Measurements from ENCODE around the gene FER1L5. TPM values are rescaled to one million over a fixed set of nuclear protein-coding genes. Genes with fewer than 3 reads are reported as not detected.
A peak's percentile ranks its signal among the peaks of the same experiment; 100 is the strongest.

Gene FER1L5
- under 0.01 and 1.5 TPM in 2 replicates for total RNA-seq

DNA sequence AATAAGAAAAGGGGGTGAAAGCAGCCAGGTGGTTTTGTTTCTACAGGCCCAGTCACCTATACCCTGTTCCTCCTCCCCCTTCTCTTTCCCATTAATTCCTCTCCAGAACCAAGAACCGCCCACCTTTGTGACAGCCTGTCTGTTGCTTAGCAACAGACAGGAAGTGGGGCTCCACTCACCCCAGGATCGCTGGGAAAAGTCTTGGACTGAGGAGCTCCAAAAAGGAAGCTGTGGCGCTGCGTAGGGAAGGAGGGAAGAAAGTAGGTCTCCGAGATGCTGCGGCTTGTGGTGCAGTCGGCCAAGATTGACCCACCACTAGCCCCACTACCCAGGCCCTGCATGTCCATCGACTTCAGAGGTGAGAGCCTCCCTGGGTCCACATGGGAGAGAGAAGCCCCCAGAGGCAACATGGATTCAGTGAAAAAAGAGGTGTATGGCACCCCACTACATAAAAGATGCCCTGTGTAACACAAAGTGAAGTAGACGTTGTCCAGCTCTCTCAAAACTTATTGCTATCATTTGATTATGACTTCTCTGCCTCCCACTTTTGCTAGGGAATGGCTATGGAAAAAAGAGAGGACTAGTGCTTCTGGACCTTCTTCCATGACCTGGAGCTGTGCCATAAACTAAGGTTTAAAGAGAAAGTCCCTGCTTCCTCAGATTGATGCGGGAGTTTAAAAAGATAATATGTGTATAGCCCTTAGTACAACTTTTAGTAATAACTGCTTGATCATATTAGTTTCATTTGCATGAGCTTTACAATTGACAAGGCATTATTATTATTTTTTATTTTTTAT lies at the start of gene FER1L5:
Gene FER1L5 (plus strand): TSS at position 201 of the 797 bp plus-strand sequence. CDS start 73 bp downstream, at position 274.
- peak; percentile 76 for DNase-seq (ENCODE audit: low read depth)

DNA sequence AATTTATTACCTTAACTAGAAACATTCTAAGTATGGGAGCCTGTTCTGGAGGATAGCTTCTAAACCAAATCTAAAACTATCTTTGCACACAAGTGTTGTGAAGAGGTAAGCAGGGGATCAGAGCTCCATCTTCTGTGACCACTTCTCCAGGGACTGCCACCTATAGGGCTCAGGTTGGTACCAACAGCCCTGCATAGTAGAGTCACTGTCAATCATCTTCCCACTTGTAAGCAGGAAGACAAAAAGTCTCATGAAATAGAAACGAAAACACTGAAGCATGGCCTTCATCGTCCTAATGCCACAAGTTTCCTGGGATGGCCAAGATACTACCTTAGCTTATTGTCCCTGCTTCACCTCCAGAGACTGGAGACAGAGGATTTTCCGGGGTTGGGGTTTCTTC lies 48.3 kb upstream of the FER1L5 start:
- DNase-seq (ENCODE audit: low read depth) = no peak

DNA sequence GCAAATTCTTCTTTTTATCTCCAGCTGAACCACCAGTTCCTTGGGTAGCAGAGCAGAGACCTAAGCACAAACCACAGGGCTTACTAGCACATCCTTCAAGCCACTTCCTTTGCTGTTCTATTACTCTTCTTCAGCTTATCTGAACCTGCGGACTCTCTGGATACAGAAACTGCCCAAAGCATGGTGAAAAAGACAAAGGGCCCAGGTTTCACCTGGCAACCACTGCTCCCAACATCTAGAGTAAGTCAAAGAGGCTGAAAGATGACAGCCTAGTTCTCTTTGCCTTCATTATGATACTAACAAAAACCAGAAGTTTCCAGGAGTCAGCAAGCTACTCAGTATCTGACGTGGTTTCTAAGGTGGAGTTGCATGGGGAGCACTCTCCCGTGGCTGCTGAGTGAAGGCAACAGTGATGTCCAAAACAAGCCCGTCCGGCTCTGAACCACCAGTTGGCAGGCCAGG lies 47.8 kb upstream of the FER1L5 start:
- DNase-seq (ENCODE audit: low read depth) = no peak

DNA sequence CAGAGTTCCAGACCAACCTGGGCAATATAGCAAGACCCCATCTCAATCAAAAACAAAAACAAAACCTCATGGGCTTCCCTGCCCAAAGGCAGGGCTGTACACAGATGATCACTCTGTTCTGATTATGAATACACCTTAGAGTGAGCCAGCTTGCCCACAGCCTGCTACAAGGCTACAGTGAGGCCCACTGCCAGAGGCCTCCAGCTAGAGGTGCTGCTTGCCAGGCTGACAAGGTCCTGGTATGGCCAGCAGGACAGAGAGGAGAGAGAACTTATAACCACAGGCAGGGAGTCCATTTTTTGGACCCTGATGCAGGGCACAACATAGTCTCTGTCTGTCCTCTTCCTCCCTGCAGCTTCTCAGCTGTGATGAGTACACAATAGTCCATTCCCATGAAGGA lies 46.0 kb upstream of the FER1L5 start:
- no peak for DNase-seq (ENCODE audit: low read depth)

DNA sequence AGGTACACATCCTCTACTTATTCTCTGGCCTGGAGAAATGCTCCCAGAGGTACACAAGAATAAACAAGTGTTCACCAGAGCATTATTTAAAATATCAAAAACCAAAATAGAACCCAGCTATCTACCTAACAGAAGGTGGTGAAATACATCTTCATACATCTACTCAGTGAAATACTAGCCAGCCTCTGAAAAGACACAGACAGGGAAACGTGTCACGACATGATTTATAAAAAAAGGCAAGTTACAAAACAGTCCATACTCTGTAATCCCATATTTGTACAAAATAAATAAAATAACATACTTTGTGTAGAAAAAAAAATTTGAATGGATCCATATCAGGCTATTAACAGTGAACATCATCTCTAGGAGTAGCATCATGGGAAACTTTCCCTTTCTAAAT lies 42.6 kb upstream of the FER1L5 start:
- no peak for DNase-seq (ENCODE audit: low read depth)

DNA sequence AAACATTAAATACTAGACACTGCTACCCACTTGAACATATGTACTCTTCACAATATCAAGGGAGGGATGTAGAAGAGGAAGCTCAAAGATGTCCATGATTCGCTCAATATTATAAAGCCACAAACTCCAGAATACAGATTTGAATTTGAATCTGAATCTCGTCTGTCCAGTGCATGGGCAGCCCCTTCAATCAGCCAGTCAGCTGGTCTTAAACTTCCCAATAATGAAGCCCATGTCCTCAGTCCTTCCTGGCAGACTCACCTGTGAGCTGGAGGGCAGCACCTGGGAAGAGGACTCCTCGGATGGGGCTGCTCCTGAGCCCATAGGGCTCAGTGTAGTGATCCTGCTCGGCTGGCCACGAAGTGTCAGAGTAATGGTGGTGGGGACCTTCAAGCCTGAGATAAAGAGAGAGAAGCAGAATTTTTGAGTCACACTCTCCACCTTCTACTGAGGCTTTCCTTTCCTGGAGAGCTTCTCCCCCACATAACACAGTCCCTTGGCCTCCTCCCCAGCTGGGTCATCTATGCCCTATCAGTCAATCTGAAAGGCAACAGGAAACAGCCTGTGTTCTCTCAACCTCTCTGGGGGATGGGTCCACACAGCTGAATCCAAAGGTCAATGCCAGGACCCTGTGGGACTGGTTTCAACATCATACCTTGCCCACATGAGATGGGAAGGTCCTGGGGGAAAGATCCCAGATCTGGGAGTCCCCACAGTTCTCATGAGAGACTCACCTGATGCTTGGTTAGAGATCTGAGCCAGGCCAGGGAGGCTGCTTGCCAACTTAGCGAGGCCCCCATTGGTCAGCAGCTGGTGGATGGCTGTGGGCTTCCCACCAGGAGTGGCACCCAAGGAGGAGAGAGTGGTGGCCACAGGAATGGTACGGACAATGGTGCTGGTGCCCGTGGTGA lies 40.9 kb upstream of the FER1L5 start:
- DNase-seq (ENCODE audit: low read depth) = no peak

DNA sequence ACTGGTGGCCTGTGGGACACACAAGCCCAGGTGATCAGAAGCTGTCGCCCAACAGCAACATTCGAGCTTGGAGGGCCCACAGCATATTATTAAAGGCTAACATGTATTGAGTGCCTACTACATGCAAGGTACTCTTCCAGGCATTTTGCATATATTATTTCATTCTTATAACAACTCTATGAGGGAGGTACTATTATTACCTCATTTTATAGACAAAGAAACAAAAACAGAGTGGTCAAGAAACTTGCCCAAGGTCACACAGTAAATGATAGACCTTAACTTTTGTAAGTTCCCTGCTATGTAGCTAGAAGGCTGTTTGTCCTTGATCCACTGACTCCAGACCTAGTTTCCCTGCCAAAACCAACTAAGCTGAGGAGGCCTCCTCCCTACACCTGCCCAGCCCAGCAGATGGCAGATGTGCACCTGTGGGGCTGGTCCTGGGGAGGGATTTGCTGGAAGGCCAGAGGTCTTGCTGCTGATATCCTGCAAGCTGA lies 40.2 kb upstream of the FER1L5 start:
- DNase-seq (ENCODE audit: low read depth) = no peak

DNA sequence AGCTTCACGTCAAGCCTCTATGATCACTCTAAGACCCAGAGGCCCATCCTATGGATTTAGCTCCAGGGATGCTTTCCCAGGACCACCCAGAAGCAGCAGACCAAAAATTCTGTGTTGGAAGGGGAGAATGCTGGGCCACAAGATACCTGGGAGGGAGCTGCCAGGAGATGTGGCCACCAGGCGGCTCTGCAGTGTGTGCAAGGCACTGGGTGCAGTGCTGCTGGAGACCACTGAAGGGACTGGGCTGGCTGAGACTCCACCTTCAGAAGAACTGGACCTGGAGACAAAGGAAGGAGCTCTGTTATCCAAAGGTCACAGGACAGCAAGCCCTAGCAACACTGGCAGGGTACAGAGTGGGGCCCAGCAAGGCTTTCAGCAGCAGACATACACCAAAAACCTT lies 38.5 kb upstream of the FER1L5 start:
- no peak for DNase-seq (ENCODE audit: low read depth)

DNA sequence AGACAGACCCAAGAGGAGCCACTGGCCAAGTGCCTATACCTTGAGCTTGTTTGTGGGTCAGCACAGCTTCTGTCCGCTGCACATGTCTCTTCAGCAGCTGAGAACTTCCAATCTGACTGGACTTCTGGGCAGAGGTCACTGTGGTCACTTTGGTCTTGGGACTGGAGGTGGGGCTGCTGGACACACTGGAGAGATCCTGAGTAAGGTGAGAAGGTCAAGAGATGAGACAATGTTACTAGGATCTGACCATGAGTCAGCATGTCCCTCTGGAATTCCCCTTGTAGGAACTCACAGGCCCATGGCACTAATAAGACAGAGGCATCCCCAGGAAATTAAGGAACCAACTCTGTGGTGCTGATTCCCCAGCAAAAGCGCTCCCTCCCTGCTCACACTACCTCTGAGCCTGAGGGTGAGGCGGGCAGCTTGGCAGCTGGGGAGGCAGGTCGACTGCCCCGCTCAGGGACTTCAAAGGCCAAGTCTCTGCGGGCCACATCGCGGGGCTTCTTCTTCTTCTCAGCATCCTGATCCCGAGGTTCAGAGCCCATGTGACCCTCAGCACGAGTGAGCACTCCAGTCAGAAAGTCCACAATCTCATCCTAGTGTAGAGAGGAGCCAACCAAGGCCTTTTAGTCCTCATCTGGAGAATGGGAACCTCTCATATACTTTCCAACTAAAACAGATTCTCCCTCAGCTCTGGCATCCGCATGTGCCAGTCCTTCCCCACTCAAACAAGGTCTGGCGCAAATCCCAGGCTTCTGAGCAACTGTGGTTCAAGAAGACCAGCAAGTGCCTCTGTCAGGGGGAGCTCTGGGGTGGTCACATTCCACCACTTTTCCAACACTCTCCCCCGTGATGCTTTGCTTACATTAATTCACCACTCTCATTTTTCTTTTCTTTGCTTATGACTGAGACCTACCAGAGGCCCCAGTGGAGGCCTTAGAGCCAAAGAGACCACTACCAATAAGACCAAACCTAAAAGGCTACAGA lies 33.8 kb upstream of the FER1L5 start:
- DNase-seq (ENCODE audit: low read depth) = peak; percentile 85

DNA sequence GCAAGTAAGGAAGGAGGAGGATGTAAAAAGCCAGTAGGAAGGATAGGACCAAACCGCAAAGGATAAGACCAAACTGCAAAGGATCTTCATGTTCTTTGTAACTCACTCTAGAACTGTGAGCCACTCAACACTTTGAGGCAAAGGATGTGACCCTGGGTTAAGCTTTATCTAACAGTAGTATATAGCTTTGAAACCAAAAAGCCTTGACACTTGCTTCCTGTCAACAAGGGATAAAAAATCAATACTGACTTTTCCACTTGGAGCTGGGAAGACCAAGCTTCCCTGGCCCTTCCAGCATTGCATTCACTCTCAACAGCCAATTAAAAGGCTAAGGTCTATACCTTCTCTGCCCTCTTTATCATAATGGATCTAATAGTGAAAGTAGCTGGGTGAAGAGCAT lies 26.4 kb upstream of the FER1L5 start:
- DNase-seq (ENCODE audit: low read depth) = no peak

DNA sequence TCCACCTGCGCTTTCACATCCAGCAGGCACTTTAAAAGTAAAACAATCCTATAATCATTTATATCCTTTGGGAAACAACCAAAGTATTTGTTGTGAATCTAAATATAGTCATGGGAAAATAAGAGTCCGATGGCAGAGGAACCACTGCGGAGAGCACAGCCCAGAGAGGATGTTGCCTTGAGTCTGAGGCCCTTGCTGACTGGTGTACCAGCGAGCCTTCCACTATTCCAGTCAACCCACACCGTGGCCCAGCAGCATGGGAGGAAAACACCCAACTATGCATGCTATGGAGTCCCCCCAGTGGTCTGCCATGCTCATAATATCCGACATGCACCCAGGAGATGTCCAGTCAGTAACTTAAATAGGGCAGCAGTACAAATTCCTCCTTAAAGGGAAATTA lies 26.0 kb upstream of the FER1L5 start:
- DNase-seq (ENCODE audit: low read depth) = no peak

DNA sequence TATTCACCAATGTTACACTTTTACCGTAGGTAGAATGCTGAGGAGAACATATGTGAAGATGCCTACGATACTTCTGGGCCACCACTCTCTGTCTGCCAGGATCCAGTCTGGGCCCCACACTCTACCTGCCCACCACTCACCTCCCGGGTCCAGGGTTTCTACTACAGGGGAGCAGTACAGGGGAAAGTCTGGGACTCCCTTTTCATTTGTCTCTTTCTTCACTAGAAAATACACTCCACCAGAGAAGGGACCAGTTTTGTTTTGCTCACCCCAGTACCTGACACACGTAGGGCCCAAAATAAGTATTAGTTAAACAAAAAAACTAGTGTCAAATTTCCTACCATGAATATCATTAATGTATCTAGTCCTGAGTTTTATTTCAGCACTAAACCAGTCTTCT lies 25.6 kb upstream of the FER1L5 start:
- DNase-seq (ENCODE audit: low read depth) = no peak

DNA sequence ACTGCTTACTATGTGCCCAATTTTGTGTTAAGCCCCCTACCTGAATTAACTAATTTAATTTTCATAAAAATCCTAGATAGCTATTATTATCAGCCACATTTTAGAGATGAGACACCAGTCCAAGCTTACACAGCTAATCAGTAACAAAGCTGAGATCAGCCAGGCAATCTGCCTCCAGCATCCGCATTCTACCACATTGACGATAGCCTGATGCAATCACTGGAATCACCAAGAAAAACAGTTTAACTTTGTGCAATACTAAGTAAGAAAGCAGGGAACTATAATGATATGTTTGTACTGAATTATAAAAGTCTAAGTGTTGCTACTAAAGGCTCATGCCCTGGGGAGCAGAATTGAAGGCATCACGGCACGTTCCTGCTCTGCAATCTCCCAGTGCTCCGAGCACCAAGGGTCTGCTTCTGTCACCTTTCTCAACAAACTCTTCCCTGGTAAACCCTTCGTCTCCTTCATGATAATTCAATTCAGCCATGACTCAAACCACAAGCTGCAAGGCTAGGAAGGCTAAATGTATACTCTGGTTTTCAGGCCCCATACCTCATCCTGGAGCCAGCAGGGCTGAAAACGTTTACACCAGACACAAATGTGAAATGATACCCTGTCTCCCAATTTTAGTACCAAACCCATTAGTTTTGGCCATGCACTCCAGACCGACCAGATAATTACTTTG lies 23.8 kb upstream of the FER1L5 start:
- DNase-seq (ENCODE audit: low read depth) = peak; percentile 49

DNA sequence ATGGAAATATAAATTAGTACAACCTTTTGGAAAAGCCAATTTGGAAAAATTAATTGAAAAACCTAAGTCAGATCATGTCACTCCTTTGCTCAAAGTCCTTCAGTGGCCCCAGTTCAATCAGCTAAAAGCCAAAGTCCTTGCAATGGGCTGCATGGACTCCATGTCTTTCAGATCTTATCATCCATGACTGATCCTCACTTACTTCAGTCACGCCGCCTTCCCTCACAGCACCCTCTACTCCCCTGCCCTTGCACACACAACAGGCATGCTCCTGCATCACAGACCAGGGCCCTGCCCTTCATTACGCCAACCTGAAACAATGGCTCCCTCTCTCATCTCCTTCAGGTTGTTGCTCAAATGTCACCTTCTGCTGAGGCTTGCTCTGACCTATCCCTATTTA lies 20.0 kb upstream of the FER1L5 start:
- DNase-seq (ENCODE audit: low read depth) = no peak

DNA sequence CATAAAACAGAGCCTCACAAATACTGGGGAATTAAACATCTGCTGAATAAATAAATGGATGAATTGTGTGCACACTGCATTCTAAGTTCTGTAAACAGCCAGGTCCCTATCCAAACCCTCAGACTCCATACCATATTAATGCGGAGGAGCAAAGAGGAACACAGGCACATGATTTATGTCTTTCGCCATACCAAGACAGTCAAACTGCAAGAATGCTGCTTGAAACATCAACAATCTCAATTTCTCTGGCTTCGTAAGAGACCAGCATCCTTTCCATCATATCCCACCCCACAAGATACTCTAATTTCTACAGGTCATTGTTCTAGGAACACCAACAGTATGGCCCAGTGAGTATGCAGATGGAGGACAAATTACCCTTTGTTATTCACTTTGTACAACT lies 19.4 kb upstream of the FER1L5 start:
- DNase-seq (ENCODE audit: low read depth) = no peak

DNA sequence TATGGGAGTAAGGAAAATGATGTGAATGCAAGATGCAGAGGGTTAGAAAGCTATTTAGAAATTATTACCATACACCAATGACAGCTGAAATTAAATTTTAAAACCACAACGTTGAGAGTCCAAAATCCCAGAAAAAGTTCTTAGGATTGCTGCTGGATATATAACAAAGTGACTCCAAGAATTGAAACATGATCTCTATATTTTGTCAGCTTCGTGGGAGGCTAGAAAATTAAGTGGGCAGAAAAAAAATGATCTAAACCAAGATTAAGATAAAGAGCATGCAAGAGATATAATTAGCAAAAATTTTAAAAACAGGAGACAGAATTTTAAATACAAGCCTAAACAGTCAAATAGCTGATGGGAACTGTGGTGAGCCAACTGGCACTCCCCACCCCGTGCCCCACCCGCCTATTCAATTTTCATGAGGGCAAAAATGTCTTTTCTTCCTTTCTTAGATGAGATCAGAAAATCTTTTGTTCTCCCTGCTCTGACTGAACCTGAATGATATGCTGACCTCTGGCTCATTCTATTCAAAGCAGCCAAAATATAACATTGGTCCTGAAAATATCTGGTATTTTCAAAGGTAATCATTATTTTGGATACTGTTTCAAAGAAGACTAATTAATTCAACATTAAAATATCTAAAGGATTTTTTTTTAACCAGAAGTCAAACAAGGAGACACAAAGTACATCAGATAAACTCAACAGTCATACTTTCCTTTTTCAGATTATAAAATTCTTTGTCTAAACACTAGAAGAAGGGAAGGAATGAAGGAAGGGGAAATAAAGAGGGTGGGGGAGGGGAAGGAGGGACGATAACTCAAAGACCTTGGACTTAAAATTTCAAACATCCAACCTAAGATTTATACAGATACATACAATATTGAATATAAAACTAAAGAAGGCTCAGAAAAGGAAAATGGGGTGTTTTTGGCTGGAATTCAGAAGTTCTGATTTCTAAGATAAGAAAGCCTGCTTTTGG lies 16.7 kb upstream of the FER1L5 start:
- no peak for DNase-seq (ENCODE audit: low read depth)

DNA sequence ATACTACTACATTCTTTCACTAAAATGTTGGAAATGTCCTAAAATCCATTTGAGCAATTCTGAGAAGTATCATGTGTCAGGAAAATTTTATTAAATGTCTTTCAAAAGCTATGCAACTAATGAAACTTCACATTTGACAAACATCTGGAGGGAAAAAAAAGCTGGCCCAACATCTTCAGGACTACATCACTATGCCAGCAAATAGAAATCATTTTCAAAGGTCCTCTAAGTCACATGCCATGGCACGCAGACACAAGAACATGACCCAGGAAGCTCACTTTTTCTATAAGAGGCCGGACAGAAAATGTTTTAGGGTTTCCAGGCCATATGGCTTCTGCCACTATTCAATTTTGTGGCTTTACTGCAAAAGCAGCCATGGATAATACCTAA lies 16.0 kb upstream of the FER1L5 start:
- no peak for DNase-seq (ENCODE audit: low read depth)

DNA sequence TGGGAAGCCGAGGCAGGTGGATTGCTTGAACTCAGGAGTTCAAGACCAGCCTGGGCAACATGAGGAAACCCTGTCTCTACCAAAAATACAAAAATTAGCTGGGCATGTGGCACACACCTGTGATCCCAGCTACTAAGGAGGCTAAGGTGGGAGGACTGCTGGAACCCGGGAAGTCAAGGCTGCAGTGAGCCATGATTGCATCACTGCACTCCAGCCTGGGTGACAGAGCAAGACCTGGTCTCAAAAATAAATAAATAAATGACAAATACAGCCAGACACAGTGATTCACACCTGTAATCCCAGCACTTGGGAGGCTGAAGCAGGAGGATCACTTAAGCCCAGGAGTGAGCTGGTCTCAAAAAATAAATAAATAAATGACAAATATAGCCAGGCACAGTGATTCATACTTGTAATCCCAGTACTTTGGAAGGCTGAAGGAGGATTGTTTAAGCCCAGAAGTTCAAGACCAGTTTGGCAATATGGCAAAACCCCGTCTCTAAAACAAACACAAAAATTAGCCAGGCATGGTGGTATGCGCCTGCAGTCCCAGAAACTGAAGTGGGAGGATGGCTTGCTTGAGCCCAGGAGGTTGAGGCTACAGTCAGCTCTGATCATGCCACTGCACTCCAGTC lies 10.6 kb upstream of the FER1L5 start:
- peak; percentile 22 for DNase-seq (ENCODE audit: low read depth)

DNA sequence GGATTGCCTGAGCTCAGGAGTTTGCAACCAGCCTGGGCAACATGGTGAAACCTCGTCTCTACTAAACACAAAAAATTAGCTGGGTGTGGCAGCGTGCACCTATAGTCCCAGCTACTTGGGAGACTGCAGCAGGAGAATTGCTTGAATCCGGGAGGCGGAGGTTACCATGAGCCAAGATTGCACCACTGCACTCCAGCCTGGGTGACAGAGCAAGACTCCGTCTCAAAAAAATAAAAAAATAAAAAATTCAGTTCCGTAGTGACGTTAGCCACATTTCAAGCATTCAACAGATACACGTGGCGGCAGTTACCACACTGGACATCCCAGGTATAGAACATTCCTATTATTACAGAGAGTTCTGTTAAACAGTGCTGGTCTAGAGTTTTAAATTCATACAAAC lies 8.9 kb upstream of the FER1L5 start:
- no peak for DNase-seq (ENCODE audit: low read depth)

Data from renal cortical epithelial cell (primary cell).